ENCODE results near the gene CELF2. TPM values are rescaled to one million over a fixed set of nuclear protein-coding genes. Genes with fewer than 3 reads are reported as not detected.

CELF2 gene
- total RNA-seq, 1 donor from 2014 or later = 31.6 TPM

- Mint-ChIP-seq H3K4me1 (peaks cover 29% of the 10 kb centered on the region), H3K36me3 (no peaks in the 10 kb centered on the region), H3K4me3 (no peak overlapping the region), H3K27me3 (ENCODE audit: insufficient read depth, low read depth) (no peaks in the 10 kb centered on the region), H3K27ac (no peak overlapping the region), H3K9me3 (no peaks in the 10 kb centered on the region)
- no peak overlapping the region for H3K4me2 ChIP-seq
- H3K9ac ChIP-seq = no peak overlapping the region
- peaks cover 4% of the 10 kb centered on the region for H3K79me2 ChIP-seq (ENCODE audit: low read depth)
- no peaks in the 10 kb centered on the region for H3K36me3 ChIP-seq
- no peak overlapping the region for H3K4me3 ChIP-seq
- H3K4me1 ChIP-seq = peaks cover 31% of the 10 kb centered on the region
- H3K9me3 ChIP-seq (ENCODE audit: low read depth) = no peaks in the 10 kb centered on the region
- H3K27ac ChIP-seq = no peak overlapping the region
- DNase-seq (ENCODE audit: low spot score) = no peak
- H2AFZ ChIP-seq (replicated peaks) = no peak overlapping the region
- H3K27me3 ChIP-seq = no peaks in the 10 kb centered on the region
- TF ChIP-seq CTCF (IDR thresholded peaks at IDR 0.05) = no peak
- no peak for TF ChIP-seq EZH2 (IDR thresholded peaks at IDR 0.05)
- no peak for TF ChIP-seq EZH2phosphoT487 (IDR thresholded peaks at IDR 0.05)
- H4K20me1 ChIP-seq (ENCODE audit: low read depth) = no peaks in the 10 kb centered on the region
- no peaks in the 10 kb centered on the region for H3F3A ChIP-seq (ENCODE audit: low read depth)
Observed at GRCh38 chr10:11156480-11156879, 138.8 kb downstream of the CELF2 start.

GRCh38 chr10:11157292-11158076, 139.8 kb downstream of the CELF2 start:
- Histone ChIP-seq H3K27ac (no peak overlapping the region), H3K27me3 (no peaks in the 10 kb centered on the region), H3K4me2 (peak overlapping the region; percentile 15), H3F3A (ENCODE audit: low read depth) (peaks cover under 1% of the 10 kb centered on the region), H3K36me3 (no peaks in the 10 kb centered on the region), H3K79me2 (ENCODE audit: low read depth) (peaks cover 4% of the 10 kb centered on the region), H3K4me3 (no peak overlapping the region), H4K20me1 (ENCODE audit: low read depth) (no peaks in the 10 kb centered on the region), H3K9ac (no peak overlapping the region), H2AFZ (replicated peaks) (no peak overlapping the region), H3K9me3 (ENCODE audit: low read depth) (no peaks in the 10 kb centered on the region), H3K4me1 (peaks cover 31% of the 10 kb centered on the region)
- H3K4me3 Mint-ChIP-seq = no peak overlapping the region
- peaks cover 29% of the 10 kb centered on the region for H3K4me1 Mint-ChIP-seq
- H3K9me3 Mint-ChIP-seq = no peaks in the 10 kb centered on the region
- no peak for DNase-seq (ENCODE audit: low spot score)
- no peaks in the 10 kb centered on the region for H3K36me3 Mint-ChIP-seq
- H3K27ac Mint-ChIP-seq = no peak overlapping the region
- TF ChIP-seq CTCF (IDR thresholded peaks at IDR 0.05) = no peak
- no peak for TF ChIP-seq EZH2 (IDR thresholded peaks at IDR 0.05)
- no peak for TF ChIP-seq EZH2phosphoT487 (IDR thresholded peaks at IDR 0.05)
- H3K27me3 Mint-ChIP-seq (ENCODE audit: insufficient read depth, low read depth) = no peaks in the 10 kb centered on the region

GRCh38 chr10:11158080-11158479, 140.4 kb downstream of the CELF2 start:
- Histone ChIP-seq H3K4me3 (no peak overlapping the region), H3K9me3 (ENCODE audit: low read depth) (no peaks in the 10 kb centered on the region), H3F3A (ENCODE audit: low read depth) (peaks cover 6% of the 10 kb centered on the region), H2AFZ (replicated peaks) (no peak overlapping the region), H3K4me1 (peaks cover 32% of the 10 kb centered on the region), H3K4me2 (peak overlapping the region; percentile 15), H3K36me3 (no peaks in the 10 kb centered on the region), H3K79me2 (ENCODE audit: low read depth) (peaks cover 4% of the 10 kb centered on the region), H3K27me3 (no peaks in the 10 kb centered on the region), H3K27ac (no peak overlapping the region), H3K9ac (no peak overlapping the region), H4K20me1 (ENCODE audit: low read depth) (no peaks in the 10 kb centered on the region)
- Mint-ChIP-seq H3K36me3 (no peaks in the 10 kb centered on the region), H3K4me3 (no peak overlapping the region), H3K27ac (no peak overlapping the region), H3K4me1 (peaks cover 32% of the 10 kb centered on the region), H3K9me3 (no peaks in the 10 kb centered on the region), H3K27me3 (ENCODE audit: insufficient read depth, low read depth) (no peaks in the 10 kb centered on the region)
- TF ChIP-seq EZH2 (IDR thresholded peaks at IDR 0.05) (no peak), EZH2phosphoT487 (IDR thresholded peaks at IDR 0.05) (no peak), CTCF (IDR thresholded peaks at IDR 0.05) (no peak)
- DNase-seq (ENCODE audit: low spot score) = no peak
